ENCODE results near the gene CEP104. TPM values are rescaled to one million over a fixed set of nuclear protein-coding genes. Genes with fewer than 3 reads are reported as not detected.
A peak's percentile ranks its signal among the peaks of the same experiment; 100 is the strongest.

CEP104 gene
- total and polyA plus RNA-seq, 11 donors, result 5.5 to 46.1 (median 33.0) TPM

DNA sequence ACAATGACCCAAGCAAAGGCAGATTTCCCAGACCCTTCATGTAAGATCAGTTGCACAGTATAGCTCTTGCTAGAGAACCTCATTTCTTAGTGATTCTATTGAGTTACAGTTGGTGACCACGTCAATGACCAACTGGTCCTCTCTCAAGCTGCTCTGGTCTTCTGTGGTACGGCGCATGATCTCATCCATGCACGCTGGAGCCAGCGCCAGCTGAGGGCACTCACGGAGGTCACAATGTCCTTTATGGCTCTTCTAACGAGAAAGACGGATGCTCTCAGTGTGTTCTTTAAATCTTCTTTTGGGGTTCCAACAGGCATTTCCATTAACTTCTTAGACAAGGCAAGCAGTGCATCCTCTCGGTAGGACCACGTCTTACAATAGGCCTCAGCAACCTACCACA, 22.3 kb downstream of the CEP104 start:
- Histone ChIP-seq H3K4me3 (no peak overlapping the region), H3K36me3 (peaks cover 4 to 98% (median 87%) of the 10 kb centered on the region in 9 donors), H3K4me1 (no peaks in the 10 kb centered on the region), H3K27me3 (no peaks in the 10 kb centered on the region), H3K27ac (no peak overlapping the region), H3K9me3 (peaks cover 0 to 16% (median 6%) of the 10 kb centered on the region in 12 donors)
- 90 to 95% (median 93%) methylated on average over 10 of the region's 10 CpGs for WGBS, 4 donors
- intact Hi-C loops (cut with DNase I), result no loop called here
- no peak for DNase-seq
- TF ChIP-seq CTCF (IDR thresholded peaks at IDR 0.05) (no peak), POLR2A (IDR thresholded peaks at IDR 0.05) (no peak)
- ATAC-seq, result no peak

DNA sequence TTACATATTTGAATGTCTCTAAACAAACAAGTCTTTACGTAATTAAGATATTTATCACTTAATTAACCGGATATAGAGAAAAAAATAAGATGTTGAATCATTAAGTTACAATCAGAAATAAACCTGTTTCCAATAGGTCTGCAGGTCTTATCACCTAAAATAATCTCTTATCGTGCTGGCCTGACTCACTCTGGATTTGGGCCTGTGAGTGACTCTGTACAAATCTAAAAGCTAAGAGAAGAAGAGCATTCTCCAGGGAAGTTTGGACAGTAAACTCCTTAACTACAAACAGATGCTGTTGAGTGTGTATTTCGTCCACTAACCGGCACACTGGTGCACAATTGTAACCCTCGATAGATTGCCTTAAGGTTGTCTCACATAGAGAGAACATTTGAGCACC, 25.3 kb downstream of the CEP104 start:
- 83 to 92% (median 88%) methylated on average over 6 of the region's 6 CpGs for WGBS, 4 donors
- H3K4me1 ChIP-seq, result no peaks in the 10 kb centered on the region
- ATAC-seq (no peak), DNase-seq (no peak)
- no peak for TF ChIP-seq POLR2A (IDR thresholded peaks at IDR 0.05)
- no peak overlapping the region for H3K27ac ChIP-seq
- H3K36me3 ChIP-seq, result peaks cover 0 to 98% (median 87%) of the 10 kb centered on the region in 9 donors
- H3K27me3 ChIP-seq, result no peaks in the 10 kb centered on the region
- no peak overlapping the region for H3K4me3 ChIP-seq
- intact Hi-C loops (cut with DNase I), result no loop called here
- peaks cover 0 to 1% (median 0%) of the 10 kb centered on the region in 12 donors for H3K9me3 ChIP-seq

DNA sequence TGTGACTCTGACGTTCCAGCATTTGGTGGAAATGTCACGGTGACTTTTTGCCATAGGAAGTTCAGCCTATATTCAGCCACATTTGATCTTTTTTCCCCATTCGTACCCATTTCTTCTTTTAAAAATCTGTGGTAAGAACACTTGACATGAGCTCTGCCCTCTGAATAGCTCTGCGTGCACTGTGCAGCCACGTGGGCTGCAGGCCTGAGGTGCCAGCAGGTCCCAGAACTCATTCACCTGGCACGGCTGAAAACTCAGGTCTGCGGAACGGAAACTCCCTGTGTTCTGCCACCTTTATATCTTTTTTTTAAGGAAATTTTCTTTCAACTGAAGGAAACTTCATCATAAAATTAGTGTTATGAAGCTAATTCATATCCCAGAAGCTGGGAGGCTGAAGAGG, 28.6 kb downstream of the CEP104 start:
- Histone ChIP-seq H3K27me3 (no peaks in the 10 kb centered on the region), H3K27ac (no peak overlapping the region), H3K4me1 (no peaks in the 10 kb centered on the region), H3K9me3 (no peaks in the 10 kb centered on the region), H3K4me3 (no peak overlapping the region), H3K36me3 (peaks cover 0 to 96% (median 90%) of the 10 kb centered on the region in 9 donors)
- 90 to 95% (median 93%) methylated on average over 8 of the region's 8 CpGs for WGBS, 4 donors
- intact Hi-C loops (cut with DNase I), result no loop called here
- ATAC-seq, result no peak
- DNase-seq, result no peak
- no peak for TF ChIP-seq CTCF (IDR thresholded peaks at IDR 0.05)
- no peak for TF ChIP-seq POLR2A (IDR thresholded peaks at IDR 0.05)

DNA sequence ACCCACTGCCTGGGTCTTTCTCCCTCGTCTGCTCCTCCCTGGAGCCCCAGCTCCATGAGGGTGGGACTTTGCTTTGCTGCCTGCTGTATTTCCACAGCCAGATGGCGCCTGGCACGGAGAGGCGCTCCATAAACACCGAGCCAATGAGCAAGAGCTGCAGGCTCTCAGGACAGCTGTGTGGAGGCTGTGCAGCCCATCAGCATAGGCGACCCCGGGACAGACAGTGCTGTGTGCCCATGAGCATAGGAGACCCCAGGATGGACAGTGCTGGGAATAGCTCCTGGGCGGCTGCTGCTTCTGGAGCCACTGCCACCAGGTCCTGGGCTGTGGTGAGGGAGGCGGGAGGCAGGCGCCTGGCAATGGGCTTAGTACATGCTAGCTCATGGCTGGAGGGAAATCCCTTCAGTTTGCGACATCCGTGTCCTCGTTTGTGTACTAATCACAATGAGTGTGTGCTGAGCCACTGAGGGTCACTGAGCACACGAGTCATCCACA, 29.2 kb downstream of the CEP104 start:
- TF ChIP-seq POLR2A (IDR thresholded peaks at IDR 0.05) (no peak), CTCF (IDR thresholded peaks at IDR 0.05) (no peak)
- intact Hi-C loops (cut with DNase I), result no loop called here
- no peaks in the 10 kb centered on the region for H3K4me1 ChIP-seq
- DNase-seq (no peak), ATAC-seq (peak in 1 of 4 donors; percentile 33)
- H3K27me3 ChIP-seq, result no peaks in the 10 kb centered on the region
- H3K36me3 ChIP-seq, result peaks cover 0 to 97% (median 92%) of the 10 kb centered on the region in 9 donors
- H3K9me3 ChIP-seq, result no peaks in the 10 kb centered on the region
- H3K4me3 ChIP-seq, result no peak overlapping the region
- 88 to 90% (median 89%) methylated on average over 6 to 14 of the region's 14 CpGs for WGBS, 4 donors
- no peak overlapping the region for H3K27ac ChIP-seq

GRCh38 chr1:3825356-3825755, 31.7 kb downstream of the CEP104 start:
- H3K4me3 ChIP-seq, result no peak overlapping the region
- no peak for DNase-seq
- no peak for ATAC-seq
- H3K4me1 ChIP-seq, result no peaks in the 10 kb centered on the region
- peaks cover 0 to 98% (median 92%) of the 10 kb centered on the region in 9 donors for H3K36me3 ChIP-seq
- no peaks in the 10 kb centered on the region for H3K9me3 ChIP-seq
- H3K27ac ChIP-seq, result no peak overlapping the region
- intact Hi-C loops (cut with DNase I), result no loop called here
- H3K27me3 ChIP-seq, result no peaks in the 10 kb centered on the region
- no peak for TF ChIP-seq CTCF (IDR thresholded peaks at IDR 0.05)
- no peak for TF ChIP-seq POLR2A (IDR thresholded peaks at IDR 0.05)
- 85 to 92% (median 89%) methylated on average over 15 of the region's 15 CpGs for WGBS, 4 donors

Measured in heart left ventricle (tissue), 16 donors.